Naive thymus-derived CD8-positive, alpha-beta T cell (primary cell): ENCODE measurements around the gene IER5L. TPM values are rescaled to one million over a fixed set of nuclear protein-coding genes. Genes with fewer than 3 reads are reported as not detected.
A peak's percentile ranks its signal among the peaks of the same experiment; 100 is the strongest.

Experiments
- ATAC-seq, 2 donors: fragments of 150-1000 bp; cut with Tn5 transposase in 1 of 2; sonication (Bioruptor Pico), chemical (Tn5 transposase) in 1 of 2; 1 replicate in 1 of 2; 2 replicates in 1 of 2; pipeline ENCODE4 v1.10.0; 2021; ENCODE audit warnings: mild to moderate bottlenecking in 2 of 2, moderate library complexity in 2 of 2
- POLR2A ChIA-PET: fragments of 350-600 bp; sonication (Branson Sonifier 250); formaldehyde crosslinking; loops from one replicate; lab custom pipeline; 2021; ENCODE audit warnings: antibody characterized with exemption; lab: Charles Lee
- DNase-seq, 10 donors: peaks; one replicate each; pipeline versions ENCODE4 v3.0.0 to v3.0.0-alpha.2; 2020 to 2022
- H3K27ac Mint-ChIP-seq, 10 donors: one replicate each; pipeline ENCODE4 v1.8.0; 2020 to 2022; ENCODE audit warnings: mild to moderate bottlenecking in 10 of 10, mixed read lengths in 10 of 10, moderate library complexity in 4 of 10, inconsistent platforms in 1 of 10
- H3K27me3 Mint-ChIP-seq, 5 donors: one replicate each; pipeline ENCODE4 v1.8.0; 2021 to 2022; ENCODE audit warnings: mixed read lengths in 5 of 5
- H3K36me3 Mint-ChIP-seq, 3 donors: one replicate each; pipeline ENCODE4 v1.8.0; 2020 to 2022; ENCODE audit warnings: mixed read lengths in 3 of 3, mild to moderate bottlenecking in 2 of 3, inconsistent platforms in 1 of 3
- H3K4me1 Mint-ChIP-seq, 4 donors: one replicate each; pipeline ENCODE4 v1.8.0; 2021 to 2022; ENCODE audit warnings: mixed read lengths in 4 of 4
- H3K4me3 Mint-ChIP-seq, 10 donors: one replicate each; pipeline ENCODE4 v1.8.0; 2020 to 2022; ENCODE audit warnings: mild to moderate bottlenecking in 10 of 10, mixed read lengths in 10 of 10, moderate library complexity in 6 of 10, inconsistent platforms in 1 of 10
- H3K9me3 Mint-ChIP-seq, 9 donors: one replicate each; pipeline ENCODE4 v1.8.0; 2020 to 2022; ENCODE audit warnings: mixed read lengths in 9 of 9, mild to moderate bottlenecking in 3 of 9, inconsistent platforms in 1 of 9, moderate library complexity in 1 of 9
- polyA plus RNA-seq, 3 donors: library from polyadenylated mRNA; unstranded; fragments of 300-500 nt; fragmentation: Illumina TruSeq; gene quantifications; one replicate each; pipeline ENCODE4 v1.2.3, GENCODE V29; 2021
- total RNA-seq, 8 experiments: library from RNA in 2 of 8; stranded (reverse) in 2 of 8; gene quantifications; one replicate each; pipeline ENCODE4 v1.2.3 and lab custom pipeline; 2021 to 2026

The IER5L gene
- total and polyA plus RNA-seq, 5 experiments from 2014 or later, result 0.05 to 8.8 (median 4.0) TPM; not detected in 1

- Mint-ChIP-seq H3K36me3 (peaks cover 0 to under 1% (median 0%) of the 10 kb centered on the region in 3 donors), H3K27me3 (no peaks in the 10 kb centered on the region), H3K27ac (peak overlapping the region in 1 of 10 donors; percentile 25), H3K9me3 (no peaks in the 10 kb centered on the region), H3K4me1 (peaks cover 11 to 48% (median 31%) of the 10 kb centered on the region in 4 donors), H3K4me3 (no peak overlapping the region)
- POLR2A ChIA-PET, result interaction anchor here (1.1 kb wide), 1 partner anchor 17 kb away, joined by 3 read pairs; no protein-coding TSS in a partner anchor
- no peak for ATAC-seq
- no peak for DNase-seq
These were observed 40.9 kb upstream of the IER5L start for GRCh38 chr9:129218918-129219317.

GRCh38 chr9:129218272-129218625, 40.2 kb upstream of the IER5L start:
- ATAC-seq, result no peak
- POLR2A ChIA-PET, result no interaction called here
- DNase-seq, result no peak
- Mint-ChIP-seq H3K36me3 (peaks cover 0 to 3% (median 3%) of the 10 kb centered on the region in 3 donors), H3K27me3 (no peaks in the 10 kb centered on the region), H3K27ac (peak overlapping the region in 2 of 10 donors; percentile 25 to 41), H3K4me3 (peak overlapping the region in 2 of 10 donors; percentile 3 to 38), H3K9me3 (no peaks in the 10 kb centered on the region), H3K4me1 (peaks cover 13 to 51% (median 31%) of the 10 kb centered on the region in 4 donors)

GRCh38 chr9:129213551-129213950, 35.5 kb upstream of the IER5L start:
- DNase-seq (no peak), ATAC-seq (no peak)
- peaks cover 0 to 6% (median 4%) of the 10 kb centered on the region in 3 donors for H3K36me3 Mint-ChIP-seq
- no peaks in the 10 kb centered on the region for H3K9me3 Mint-ChIP-seq
- POLR2A ChIA-PET, result interaction anchor here (0.9 kb wide), 1 partner anchor 12 kb away, joined by 3 read pairs; no protein-coding TSS in a partner anchor
- H3K27ac Mint-ChIP-seq, result peak overlapping the region in 1 of 10 donors; percentile 30
- no peaks in the 10 kb centered on the region for H3K27me3 Mint-ChIP-seq
- H3K4me1 Mint-ChIP-seq, result peaks cover 10 to 44% (median 25%) of the 10 kb centered on the region in 4 donors
- no peak overlapping the region for H3K4me3 Mint-ChIP-seq

- H3K9me3 Mint-ChIP-seq, result no peaks in the 10 kb centered on the region
- H3K36me3 Mint-ChIP-seq, result peaks cover 0 to 8% (median 4%) of the 10 kb centered on the region in 3 donors
- peak overlapping the region in 3 of 10 donors; percentile 34 to 66 (median 62) for H3K27ac Mint-ChIP-seq
- H3K4me3 Mint-ChIP-seq, result no peak overlapping the region
- H3K27me3 Mint-ChIP-seq, result no peaks in the 10 kb centered on the region
- peaks cover 24 to 51% (median 36%) of the 10 kb centered on the region in 4 donors for H3K4me1 Mint-ChIP-seq
- DNase-seq, result no peak
- POLR2A ChIA-PET, result interaction anchor here (7.0 kb wide), 1 partner anchor 25 kb away, joined by 81 read pairs; no protein-coding TSS in a partner anchor
- no peak for ATAC-seq
These were observed 33.6 kb upstream of the IER5L start for GRCh38 chr9:129211686-129212085.

- peak overlapping the region in 4 of 10 donors; percentile 5 to 98 (median 52) for H3K27ac Mint-ChIP-seq
- H3K27me3 Mint-ChIP-seq, result no peaks in the 10 kb centered on the region
- H3K9me3 Mint-ChIP-seq, result no peaks in the 10 kb centered on the region
- ATAC-seq (no peak), DNase-seq (no peak)
- POLR2A ChIA-PET, result interaction anchor here (0.6 to 7.0 kb wide), 8 partner anchors 12 to 300 kb away, joined by 3 to 81 read pairs (median 4); partner anchors contain the start of gene IER5L
- peaks cover 26 to 56% (median 41%) of the 10 kb centered on the region in 4 donors for H3K4me1 Mint-ChIP-seq
- peak overlapping the region in 7 of 10 donors; percentile 16 to 87 (median 39) for H3K4me3 Mint-ChIP-seq
- peaks cover 0 to 8% (median 4%) of the 10 kb centered on the region in 3 donors for H3K36me3 Mint-ChIP-seq
These were observed 32.1 kb upstream of the IER5L start for GRCh38 chr9:129210125-129210524.

GRCh38 chr9:129209580-129209979, 31.5 kb upstream of the IER5L start:
- DNase-seq (no peak), ATAC-seq (no peak)
- H3K36me3 Mint-ChIP-seq, result peaks cover 0 to 8% (median 4%) of the 10 kb centered on the region in 3 donors
- H3K4me1 Mint-ChIP-seq, result peaks cover 26 to 55% (median 41%) of the 10 kb centered on the region in 4 donors
- no peaks in the 10 kb centered on the region for H3K9me3 Mint-ChIP-seq
- POLR2A ChIA-PET, result interaction anchor here (0.8 to 7.0 kb wide), 8 partner anchors 16 to 174 kb away, joined by 3 to 81 read pairs (median 4); partner anchors contain the start of gene IER5L
- H3K4me3 Mint-ChIP-seq, result peak overlapping the region in 9 of 10 donors; percentile 83 to 95 (median 88)
- no peaks in the 10 kb centered on the region for H3K27me3 Mint-ChIP-seq
- peak overlapping the region in 8 of 10 donors; percentile 83 to 98 (median 94) for H3K27ac Mint-ChIP-seq

- Mint-ChIP-seq H3K4me3 (peak overlapping the region; percentile 76 to 95 (median 88)), H3K27ac (peak overlapping the region; percentile 83 to 98 (median 95)), H3K36me3 (peaks cover 0 to 8% (median 4%) of the 10 kb centered on the region in 3 donors), H3K27me3 (no peaks in the 10 kb centered on the region), H3K9me3 (no peaks in the 10 kb centered on the region), H3K4me1 (peaks cover 26 to 58% (median 41%) of the 10 kb centered on the region in 4 donors)
- no peak for ATAC-seq
- POLR2A ChIA-PET, result interaction anchor here (0.8 to 7.0 kb wide), 9 partner anchors 15 to 174 kb away, joined by 3 to 81 read pairs (median 4); partner anchors contain the start of gene IER5L
- no peak for DNase-seq
These were observed 31.0 kb upstream of the IER5L start for GRCh38 chr9:129209109-129209508.

GRCh38 chr9:129208207-129209032, 30.4 kb upstream of the IER5L start:
- H3K4me1 Mint-ChIP-seq, result peaks cover 24 to 58% (median 41%) of the 10 kb centered on the region in 4 donors
- peak overlapping the region; percentile 83 to 98 (median 95) for H3K27ac Mint-ChIP-seq
- ATAC-seq, result peak; percentile 63 to 80
- DNase-seq, result peak; percentile 27 to 82 (median 50)
- POLR2A ChIA-PET, result interaction anchor here (0.7 to 7.0 kb wide), 12 partner anchors 9 to 175 kb away, joined by 3 to 81 read pairs (median 4); partner anchors contain the start of gene IER5L
- peaks cover 0 to 6% (median 3%) of the 10 kb centered on the region in 3 donors for H3K36me3 Mint-ChIP-seq
- H3K4me3 Mint-ChIP-seq, result peak overlapping the region; percentile 76 to 95 (median 88)
- H3K27me3 Mint-ChIP-seq, result no peaks in the 10 kb centered on the region
- no peaks in the 10 kb centered on the region for H3K9me3 Mint-ChIP-seq

GRCh38 chr9:129206905-129207304, 28.8 kb upstream of the IER5L start:
- ATAC-seq (peak; percentile 55 to 78), DNase-seq (peak in 8 of 10 donors; percentile 33 to 73 (median 52))
- POLR2A ChIA-PET, result interaction anchor here (0.6 to 7.0 kb wide), 9 partner anchors 9 to 177 kb away, joined by 3 to 81 read pairs (median 6); partner anchors contain the start of gene IER5L
- H3K27ac Mint-ChIP-seq, result peak overlapping the region; percentile 66 to 98 (median 92)
- peaks cover 0 to 2% (median 0%) of the 10 kb centered on the region in 3 donors for H3K36me3 Mint-ChIP-seq
- H3K27me3 Mint-ChIP-seq, result no peaks in the 10 kb centered on the region
- H3K9me3 Mint-ChIP-seq, result no peaks in the 10 kb centered on the region
- H3K4me1 Mint-ChIP-seq, result peaks cover 24 to 61% (median 42%) of the 10 kb centered on the region in 4 donors
- H3K4me3 Mint-ChIP-seq, result peak overlapping the region; percentile 38 to 87 (median 70)

GRCh38 chr9:129206401-129206800, 28.3 kb upstream of the IER5L start:
- no peak for DNase-seq

GRCh38 chr9:129204840-129205239, 26.8 kb upstream of the IER5L start:
- Mint-ChIP-seq H3K4me1 (peaks cover 17 to 49% (median 35%) of the 10 kb centered on the region in 4 donors), H3K36me3 (peaks cover 0 to 2% (median 0%) of the 10 kb centered on the region in 3 donors), H3K9me3 (no peaks in the 10 kb centered on the region), H3K4me3 (peak overlapping the region in 2 of 10 donors; percentile 2 to 44), H3K27ac (no peak overlapping the region), H3K27me3 (no peaks in the 10 kb centered on the region)
- no peak for DNase-seq
- POLR2A ChIA-PET, result interaction anchor here (0.7 to 7.0 kb wide), 4 partner anchors 27 to 279 kb away, joined by 4 to 81 read pairs (median 6); partner anchors contain the start of gene IER5L
- no peak for ATAC-seq

More at GRCh38 chr9:129206401-129206800, 28.3 kb upstream of the IER5L start:
- POLR2A ChIA-PET, result interaction anchor here (1.1 to 7.0 kb wide), 7 partner anchors 11 to 177 kb away, joined by 3 to 81 read pairs (median 7); partner anchors contain the start of gene IER5L
- H3K27me3 Mint-ChIP-seq, result no peaks in the 10 kb centered on the region
- peaks cover 0 to 2% (median 0%) of the 10 kb centered on the region in 3 donors for H3K36me3 Mint-ChIP-seq
- peak overlapping the region in 6 of 10 donors; percentile 48 to 87 (median 70) for H3K4me3 Mint-ChIP-seq
- ATAC-seq, result no peak
- peaks cover 21 to 58% (median 39%) of the 10 kb centered on the region in 4 donors for H3K4me1 Mint-ChIP-seq
- H3K9me3 Mint-ChIP-seq, result no peaks in the 10 kb centered on the region
- peak overlapping the region; percentile 66 to 98 (median 92) for H3K27ac Mint-ChIP-seq

GRCh38 chr9:129203556-129203909, 25.5 kb upstream of the IER5L start:
- Mint-ChIP-seq H3K27me3 (peaks cover 0 to 3% (median 0%) of the 10 kb centered on the region in 5 donors), H3K4me1 (peaks cover 18 to 38% (median 27%) of the 10 kb centered on the region in 4 donors), H3K4me3 (peak overlapping the region in 7 of 10 donors; percentile 69 to 90 (median 76)), H3K9me3 (no peaks in the 10 kb centered on the region), H3K27ac (peak overlapping the region in 2 of 10 donors; percentile 72 to 88), H3K36me3 (peaks cover 0 to 2% (median 0%) of the 10 kb centered on the region in 3 donors)
- DNase-seq (no peak), ATAC-seq (no peak)
- POLR2A ChIA-PET, result interaction anchor here (0.8 to 1.4 kb wide), 3 partner anchors 26 to 33 kb away, joined by 3 to 6 read pairs (median 4); partner anchors contain the start of gene IER5L
